GM12878 (cell line): ENCODE data around the gene PPME1. TPM values are rescaled to one million over a fixed set of nuclear protein-coding genes. Genes with fewer than 3 reads are reported as not detected.
"Not testable (repeated sequence)": the region's sequence is repeated elsewhere in the genome, so short reads cannot be mapped to it uniquely, and the experiment has no call there.

Experiments used
- ATAC-seq: fragments of 200-7000 bp; cut with Tn5 transposase; 3 replicates; pipeline ENCODE4 v1.9.1; 2020; ENCODE audit warnings: mild to moderate bottlenecking, moderate library complexity
- BruUV-seq: library from RNA; stranded (reverse); fragments of 400-500 nt; replicated peaks from 2 replicates; lab custom pipeline; 2021; lab: Mats Ljungman, UMichigan
- CTCF ChIA-PET: fragments of 300-600 bp; sonication (Branson Sonifier 250); formaldehyde crosslinking; extraction: SDS; loops from one replicate; lab custom pipeline; 2021; ENCODE audit warnings: inconsistent platforms; lab: Yijun Ruan, JAX
- POLR2A ChIA-PET: fragments of 350-600 bp; formaldehyde crosslinking; extraction: SDS; loops from one replicate; lab custom pipeline; 2021; ENCODE audit warnings: inconsistent platforms; lab: Charles Lee
- RAD21 ChIA-PET: fragments of 300-600 bp; sonication (Branson Sonifier 250); formaldehyde crosslinking; loops from one replicate; lab custom pipeline; 2023; ENCODE audit warnings: antibody characterized with exemption; ENCODE audit not compliant: unreplicated experiment; lab: Charles Lee
- SMC1A ChIA-PET: fragments of 300-600 bp; sonication (Branson Sonifier 250); formaldehyde crosslinking; loops from one replicate; lab custom pipeline; 2023; ENCODE audit not compliant: unreplicated experiment, uncharacterized antibody; lab: Charles Lee
- DNase-seq: peaks from one replicate; pipeline ENCODE4 v3.0.0-alpha.2; 2011; ENCODE audit warnings: low read depth, low spot score
- FAIRE-seq: peaks from 3 replicates; lab custom pipeline; 2011; peaks lifted over from hg19 to GRCh38; lab: Jason Lieb, UNC
- H2AFZ ChIP-seq: 2 replicates; pipeline ENCODE4 v1.6.0; 2011; ENCODE audit warnings: low read depth, low read length, control low read depth; ENCODE audit not compliant: control insufficient read depth
- H3K27ac ChIP-seq: 2 replicates; pipeline ENCODE4 v1.5.1; 2011; ENCODE audit warnings: control low read depth; ENCODE audit not compliant: control insufficient read depth, insufficient read depth
- H3K27me3 ChIP-seq, 2 experiments: replicated peaks in 1 of 2; 2 replicates each; pipeline versions ENCODE4 v1.6.0 to v1.6.1; 2011; ENCODE audit warnings: low read length in 1 of 2; ENCODE audit not compliant: control insufficient read depth in 2 of 2, insufficient read depth in 2 of 2
- H3K36me3 ChIP-seq, 2 experiments: 2 replicates each; pipeline ENCODE4 v1.5.1; 2011; ENCODE audit warnings: low read length in 1 of 2; ENCODE audit not compliant: control insufficient read depth in 2 of 2, insufficient read depth in 2 of 2
- H3K4me1 ChIP-seq: 2 replicates; pipeline ENCODE4 v1.6.1; 2011; ENCODE audit warnings: mild to moderate bottlenecking, low read length, moderate library complexity, mixed read lengths; ENCODE audit not compliant: control insufficient read depth, insufficient read depth
- H3K4me2 ChIP-seq: 2 replicates; pipeline ENCODE4 v1.6.0; 2011; ENCODE audit warnings: control low read depth; ENCODE audit not compliant: control insufficient read depth, insufficient read depth
- H3K4me3 ChIP-seq: fragments of 200-600 bp; sonication (generic); 2 replicates; pipeline ENCODE4 v1.5.1; 2016
- H3K79me2 ChIP-seq: 2 replicates; pipeline ENCODE4 v1.6.0; 2011; ENCODE audit warnings: low read length; ENCODE audit not compliant: control insufficient read depth, insufficient read depth
- H3K9ac ChIP-seq: 2 replicates; pipeline ENCODE4 v1.8.0; 2011; ENCODE audit warnings: low read length, control low read depth, mixed read lengths; ENCODE audit not compliant: control insufficient read depth, insufficient read depth
- H3K9me3 ChIP-seq: replicated peaks from 3 replicates; pipeline ENCODE4 v1.5.1; 2011; ENCODE audit warnings: mild to moderate bottlenecking, low read length; ENCODE audit not compliant: control insufficient read depth, insufficient read depth
- H4K20me1 ChIP-seq: 2 replicates; pipeline ENCODE4 v1.6.0; 2011; ENCODE audit not compliant: control insufficient read depth, insufficient read depth
- BMI1 ChIP-seq: fragments of 450-650 bp; IDR thresholded peaks from 2 replicates; pipeline ENCODE4 v1.6.1; 2016; ENCODE audit warnings: mild to moderate bottlenecking, moderate library complexity, borderline replicate concordance
- BRCA1 ChIP-seq: IDR thresholded peaks from 2 replicates; pipeline ENCODE4 v1.6.1; 2011; ENCODE audit warnings: low read depth, low read length, improper control_type of control experiment
- CBFB ChIP-seq: IDR thresholded peaks from 2 replicates; pipeline ENCODE4 v1.6.1; 2016; ENCODE audit warnings: antibody characterized with exemption, low read depth
- GATAD2B ChIP-seq: fragments of 450-650 bp; conservative IDR thresholded peaks from 2 replicates; pipeline ENCODE4 v1.6.1; 2017; ENCODE audit warnings: low read depth, mild to moderate bottlenecking, moderate library complexity
- JUNB ChIP-seq: IDR thresholded peaks from 2 replicates; pipeline ENCODE4 v1.6.1; 2016; ENCODE audit warnings: antibody characterized with exemption, mild to moderate bottlenecking
- MYB ChIP-seq: fragments of 150-350 bp; IDR thresholded peaks from 2 replicates; pipeline ENCODE4 v1.6.1; 2014; ENCODE audit warnings: mild to moderate bottlenecking, low read depth, low read length, borderline replicate concordance
- MYC ChIP-seq: IDR thresholded peaks from 2 replicates; pipeline ENCODE4 v1.6.1; 2011; ENCODE audit warnings: mild to moderate bottlenecking, low read length, moderate library complexity, inconsistent platforms; ENCODE audit not compliant: insufficient read depth, insufficient replicate concordance, insufficient read length, severe bottlenecking
- NFIC ChIP-seq: IDR thresholded peaks from 2 replicates; pipeline ENCODE4 v1.6.1; 2012; ENCODE audit warnings: low read depth, mild to moderate bottlenecking, inconsistent platforms, low read length, moderate library complexity
- PAX8 ChIP-seq: fragments of 450-650 bp; IDR thresholded peaks from 2 replicates; pipeline ENCODE4 v1.6.1; 2017; ENCODE audit warnings: mild to moderate bottlenecking, moderate library complexity
- SP1 ChIP-seq: IDR thresholded peaks from one replicate; pipeline ENCODE4 v1.6.1; 2011; ENCODE audit warnings: low read depth, low read length
- SUPT20H ChIP-seq: IDR thresholded peaks from 2 replicates; pipeline ENCODE4 v1.6.1; 2011; ENCODE audit warnings: low read depth, mild to moderate bottlenecking, low read length, moderate library complexity, borderline replicate concordance; ENCODE audit not compliant: control insufficient read depth
- ZNF24 ChIP-seq: fragments of 450-650 bp; IDR thresholded peaks from 2 replicates; pipeline ENCODE4 v1.6.1; 2017; ENCODE audit warnings: antibody characterized with exemption, mild to moderate bottlenecking
- ZSCAN29 ChIP-seq: fragments of 450-650 bp; IDR thresholded peaks from 2 replicates; pipeline ENCODE4 v1.6.1; 2017; ENCODE audit warnings: mild to moderate bottlenecking, moderate library complexity
- WGBS: methylation state at CpG from one replicate; pipeline ENCODE4 v1.1.6; 2016; ENCODE audit warnings: low lambda C conversion rate; ENCODE audit not compliant: insufficient replicate concordance, insufficient coverage; ENCODE audit errors: missing lambda C conversion rate; 5-methylcytosine and 5-hydroxymethylcytosine counted together
- in situ Hi-C: fragments of 300-500 bp; cut with MboI; formaldehyde crosslinking; loops from 9 replicates; pipeline ENCODE4 v1.14.3; 2018; ENCODE audit warnings: mixed read lengths
- intact Hi-C: fragments of 100-400 bp; cut with micrococcal nuclease; formaldehyde crosslinking; loops from one replicate; pipeline ENCODE4 v1.14.2; 2022; ENCODE audit not compliant: unreplicated experiment
- polyA plus RNA-seq, 11 experiments: library from polyadenylated mRNA; depleted of rRNA in 4 of 11; unstranded in 6 of 11; stranded (reverse) in 5 of 11; fragments of >200 nt; fragmentation: Nextera tagmentation in 4 of 11; fragmentation: Illumina TruSeq in 1 of 11; extraction: Ambion mirVana in 4 of 11; extraction: Trizol in 1 of 11; gene quantifications; 1 replicate in 1 of 11; 2 replicates in 10 of 11; pipeline versions ENCODE4 v1.2.1 to v1.2.3, GENCODE V29; 2011 to 2016; ENCODE audit warnings: inconsistent platforms in 2 of 11, missing spikeins in 2 of 11, low read depth in 1 of 11
- total RNA-seq, 4 experiments: library from RNA; depleted of rRNA in 3 of 4; stranded (reverse); fragments of >200 nt in 3 of 4; fragmentation: Illumina TruSeq in 1 of 4; extraction: Trizol in 1 of 4; gene quantifications; 2 replicates each; pipeline versions ENCODE4 v1.2.1 to v1.2.3, GENCODE V29; 2013 to 2021
- TF ChIP-seq, protein P1 (sequence below): fragments of 450-650 bp; IDR thresholded peaks from 2 replicates; pipeline ENCODE4 v1.6.1; 2017; ENCODE audit warnings: borderline replicate concordance
- TF ChIP-seq, protein P2 (sequence below): IDR thresholded peaks from 2 replicates; pipeline ENCODE4 v1.6.1; 2011; ENCODE audit warnings: low read depth, mild to moderate bottlenecking, low read length, moderate library complexity, borderline replicate concordance; ENCODE audit errors: extremely low read depth

PPME1 gene
- total and polyA plus RNA-seq, 10 of the 15 experiments (the other 5 are each of a cell fraction or from before 2014, with no cell fraction given): 3.1 to 51.4 (median 20.8) TPM

DNA sequence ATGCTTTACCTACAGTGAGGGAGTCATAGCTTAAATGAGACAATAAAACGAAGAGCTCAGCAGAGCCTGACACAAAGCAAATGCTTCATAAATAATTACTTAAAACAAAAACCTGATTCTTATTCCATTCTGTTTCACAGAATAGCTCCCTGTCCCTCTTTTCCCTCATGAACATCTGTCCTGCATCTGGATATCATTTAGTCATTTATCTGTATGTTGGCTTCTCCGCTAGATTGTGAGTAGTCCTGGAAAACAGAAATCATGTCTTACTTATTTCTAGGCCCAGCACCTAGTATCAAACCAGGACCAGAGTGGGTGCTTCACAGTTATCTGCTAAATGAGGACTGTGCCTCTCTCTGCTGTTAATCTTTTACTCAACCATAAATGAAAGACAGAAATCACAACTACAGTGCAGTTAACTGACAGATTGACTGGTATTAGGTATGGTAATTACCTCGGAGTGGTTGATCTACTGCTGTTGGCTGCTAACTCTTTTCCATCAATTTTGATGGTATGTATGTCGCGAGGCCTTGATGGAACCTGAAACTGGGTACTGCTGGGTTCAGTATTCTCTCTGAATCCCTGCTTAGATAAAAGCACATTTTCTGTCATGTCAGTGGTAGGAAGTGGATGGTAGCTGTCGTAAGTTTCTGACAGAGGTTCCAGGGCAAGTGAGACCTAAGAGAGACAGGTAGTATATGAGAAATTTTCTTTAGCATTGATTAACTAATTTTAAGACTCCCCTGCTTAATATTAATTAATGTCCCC, 31.8 kb upstream of the PPME1 start:
- WGBS: 98% methylated on average over 6 of the region's 6 CpGs
- H3K9ac ChIP-seq: no peak overlapping the region
- RAD21 ChIA-PET: no interaction called here

DNA sequence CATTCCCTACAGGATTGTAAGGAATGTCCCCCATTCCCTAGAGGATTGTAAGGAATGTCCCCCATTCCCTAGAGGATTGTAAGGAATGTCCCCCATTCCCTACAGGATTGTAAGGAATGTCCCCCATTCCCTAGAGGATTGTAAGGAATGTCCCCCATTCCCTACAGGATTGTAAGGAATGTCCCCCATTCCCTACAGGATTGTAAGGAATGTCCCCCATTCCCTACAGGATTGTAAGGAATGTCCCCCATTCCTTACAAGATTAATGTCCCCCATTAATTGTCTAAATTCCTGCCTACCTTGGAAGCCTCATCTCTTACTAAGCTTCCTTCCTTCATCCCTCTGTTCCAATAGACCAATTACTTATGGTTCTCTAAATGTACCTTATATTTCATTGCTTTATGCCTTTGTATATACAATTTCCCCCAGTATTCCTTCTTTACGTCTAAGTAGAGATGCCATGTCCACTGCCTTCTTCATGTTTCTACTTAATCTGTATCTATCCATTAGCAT, 31.1 kb upstream of the PPME1 start:
- BruUV-seq, POLR2A ChIA-PET, DNase-seq, CTCF ChIA-PET, FAIRE-seq, in situ Hi-C loops, H3K9ac ChIP-seq, ATAC-seq, H3K27ac ChIP-seq, H3K79me2 ChIP-seq, H3K4me3 ChIP-seq, intact Hi-C loops, H4K20me1 ChIP-seq, H3K27me3 ChIP-seq, H2AFZ ChIP-seq, RAD21 ChIA-PET, H3K9me3 ChIP-seq, H3K4me1 ChIP-seq, H3K4me2 ChIP-seq: not testable (repeated sequence)
- SMC1A ChIA-PET: interaction anchor here (1.3 kb wide), 1 partner anchor 14 kb away, joined by 3 read pairs; no protein-coding TSS in a partner anchor
- H3K36me3 ChIP-seq: peaks cover 0 to 10% of the 10 kb centered on the region in 2 experiments; a peak in 2 of 4 replicates
- 97% methylated on average over 1 of the region's 1 CpG for WGBS

More for the DNA sequence above, 31.8 kb upstream of the PPME1 start:
- ATAC-seq: no peak
- Histone ChIP-seq H3K4me3 (no peak overlapping the region), H3K36me3 (peaks cover 0 to 10% of the 10 kb centered on the region in 2 experiments; a peak in 2 of 4 replicates), H3K79me2 (no peaks in the 10 kb centered on the region), H3K27me3 (no peaks in the 10 kb centered on the region), H3K27ac (no peak overlapping the region), H2AFZ (no peak overlapping the region), H3K4me2 (no peak overlapping the region), H4K20me1 (no peaks in the 10 kb centered on the region), H3K4me1 (no peaks in the 10 kb centered on the region), H3K9me3 (no peaks in the 10 kb centered on the region)
- intact Hi-C loops: no loop called here
- SMC1A ChIA-PET: interaction anchor here (1.3 kb wide), 1 partner anchor 15 kb away, joined by 3 read pairs; no protein-coding TSS in a partner anchor
- FAIRE-seq: no peak
- in situ Hi-C loops: no loop called here
- DNase-seq: no peak
- TF ChIP-seq SP1: no peak
- no peak for TF ChIP-seq CBFB
- no peak for TF ChIP-seq PAX8
- no peak for TF ChIP-seq JUNB
- TF ChIP-seq GATAD2B: no peak
- no peak for TF ChIP-seq BMI1
- no peak for TF ChIP-seq SUPT20H
- no peak for TF ChIP-seq BRCA1
- no peak for TF ChIP-seq ZNF24
- TF ChIP-seq, protein P1, sequence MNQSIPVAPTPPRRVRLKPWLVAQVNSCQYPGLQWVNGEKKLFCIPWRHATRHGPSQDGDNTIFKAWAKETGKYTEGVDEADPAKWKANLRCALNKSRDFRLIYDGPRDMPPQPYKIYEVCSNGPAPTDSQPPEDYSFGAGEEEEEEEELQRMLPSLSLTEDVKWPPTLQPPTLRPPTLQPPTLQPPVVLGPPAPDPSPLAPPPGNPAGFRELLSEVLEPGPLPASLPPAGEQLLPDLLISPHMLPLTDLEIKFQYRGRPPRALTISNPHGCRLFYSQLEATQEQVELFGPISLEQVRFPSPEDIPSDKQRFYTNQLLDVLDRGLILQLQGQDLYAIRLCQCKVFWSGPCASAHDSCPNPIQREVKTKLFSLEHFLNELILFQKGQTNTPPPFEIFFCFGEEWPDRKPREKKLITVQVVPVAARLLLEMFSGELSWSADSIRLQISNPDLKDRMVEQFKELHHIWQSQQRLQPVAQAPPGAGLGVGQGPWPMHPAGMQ: no peak
- TF ChIP-seq, protein P2, sequence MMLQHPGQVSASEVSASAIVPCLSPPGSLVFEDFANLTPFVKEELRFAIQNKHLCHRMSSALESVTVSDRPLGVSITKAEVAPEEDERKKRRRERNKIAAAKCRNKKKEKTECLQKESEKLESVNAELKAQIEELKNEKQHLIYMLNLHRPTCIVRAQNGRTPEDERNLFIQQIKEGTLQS: no peak
- TF ChIP-seq MYB: no peak
- TF ChIP-seq ZSCAN29: no peak
- no peak for TF ChIP-seq MYC
- TF ChIP-seq NFIC: no peak
- POLR2A ChIA-PET: no interaction called here
- CTCF ChIA-PET: no interaction called here
- BruUV-seq: no TSS peak
